HFFc6 (cell line): Measurements from ENCODE around the gene TIMELESS. TPM values are rescaled to one million over a fixed set of nuclear protein-coding genes. Genes with fewer than 3 reads are reported as not detected.
A peak's percentile ranks its signal among the peaks of the same experiment; 100 is the strongest.

Experiments used
- DNase-seq: peaks from one replicate; pipeline ENCODE4 v3.0.0-alpha.2; 2018
- H3K27ac Mint-ChIP-seq: 2 replicates; pipeline ENCODE4 v1.8.0; 2020; ENCODE audit warnings: mild to moderate bottlenecking, mixed read lengths
- H3K27me3 Mint-ChIP-seq: 2 replicates; pipeline ENCODE4 v1.8.0; 2021; ENCODE audit warnings: mild to moderate bottlenecking, moderate library complexity, mixed read lengths; ENCODE audit not compliant: insufficient read depth
- H3K36me3 Mint-ChIP-seq: 2 replicates; pipeline ENCODE4 v1.8.0; 2021; ENCODE audit warnings: low read depth, mixed read lengths
- H3K4me1 Mint-ChIP-seq: 2 replicates; pipeline ENCODE4 v1.8.0; 2020; ENCODE audit warnings: low read depth, mixed read lengths
- H3K4me3 Mint-ChIP-seq: 2 replicates; pipeline ENCODE4 v1.8.0; 2020; ENCODE audit warnings: mild to moderate bottlenecking, moderate library complexity, mixed read lengths
- H3K9me3 Mint-ChIP-seq: 2 replicates; pipeline ENCODE4 v1.8.0; 2020; ENCODE audit warnings: mild to moderate bottlenecking, mixed read lengths
- total RNA-seq, 6 experiments: library from RNA; stranded (reverse); fragmentation: NEBNext Ultra II Directional; extraction: Animal tissue kit (Norgen Biotek cat#: 25700); gene quantifications; 2 replicates in 1 of 6; 3 replicates in 5 of 6; pipeline ENCODE4 v1.2.3, GENCODE V29; 2021
- TF ChIP-seq, protein P1 (sequence below): fragments of 200-600 bp; sonication (generic); IDR thresholded peaks from 2 replicates; pipeline ENCODE4 v1.5.0; 2021; ENCODE audit warnings: antibody characterized with exemption, mild to moderate bottlenecking

The TIMELESS gene
- total RNA-seq, 6 experiments from 2014 or later, result 10.4 to 23.1 (median 21.3) TPM

- Mint-ChIP-seq H3K4me3 (no peak overlapping the region), H3K9me3 (no peaks in the 10 kb centered on the region), H3K27me3 (peaks cover 2% of the 10 kb centered on the region; the same call in 1 of the 2 replicates), H3K36me3 (peaks cover 7% of the 10 kb centered on the region; the same call in 1 of the 2 replicates), H3K4me1 (no peaks in the 10 kb centered on the region), H3K27ac (no peak overlapping the region)
- TF ChIP-seq, protein P1, sequence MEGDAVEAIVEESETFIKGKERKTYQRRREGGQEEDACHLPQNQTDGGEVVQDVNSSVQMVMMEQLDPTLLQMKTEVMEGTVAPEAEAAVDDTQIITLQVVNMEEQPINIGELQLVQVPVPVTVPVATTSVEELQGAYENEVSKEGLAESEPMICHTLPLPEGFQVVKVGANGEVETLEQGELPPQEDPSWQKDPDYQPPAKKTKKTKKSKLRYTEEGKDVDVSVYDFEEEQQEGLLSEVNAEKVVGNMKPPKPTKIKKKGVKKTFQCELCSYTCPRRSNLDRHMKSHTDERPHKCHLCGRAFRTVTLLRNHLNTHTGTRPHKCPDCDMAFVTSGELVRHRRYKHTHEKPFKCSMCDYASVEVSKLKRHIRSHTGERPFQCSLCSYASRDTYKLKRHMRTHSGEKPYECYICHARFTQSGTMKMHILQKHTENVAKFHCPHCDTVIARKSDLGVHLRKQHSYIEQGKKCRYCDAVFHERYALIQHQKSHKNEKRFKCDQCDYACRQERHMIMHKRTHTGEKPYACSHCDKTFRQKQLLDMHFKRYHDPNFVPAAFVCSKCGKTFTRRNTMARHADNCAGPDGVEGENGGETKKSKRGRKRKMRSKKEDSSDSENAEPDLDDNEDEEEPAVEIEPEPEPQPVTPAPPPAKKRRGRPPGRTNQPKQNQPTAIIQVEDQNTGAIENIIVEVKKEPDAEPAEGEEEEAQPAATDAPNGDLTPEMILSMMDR, result no peak
- no peak for DNase-seq
Observed at GRCh38 chr12:56477521-56478225, 28.4 kb upstream of the TIMELESS start.

GRCh38 chr12:56476972-56477432, 27.8 kb upstream of the TIMELESS start:
- Mint-ChIP-seq H3K27me3 (peaks cover 2% of the 10 kb centered on the region; the same call in 1 of the 2 replicates), H3K4me3 (no peak overlapping the region), H3K27ac (no peak overlapping the region), H3K9me3 (no peaks in the 10 kb centered on the region), H3K4me1 (no peaks in the 10 kb centered on the region), H3K36me3 (peaks cover 7% of the 10 kb centered on the region; the same call in 1 of the 2 replicates)
- DNase-seq, result no peak
- TF ChIP-seq, protein P1, result no peak

DNA sequence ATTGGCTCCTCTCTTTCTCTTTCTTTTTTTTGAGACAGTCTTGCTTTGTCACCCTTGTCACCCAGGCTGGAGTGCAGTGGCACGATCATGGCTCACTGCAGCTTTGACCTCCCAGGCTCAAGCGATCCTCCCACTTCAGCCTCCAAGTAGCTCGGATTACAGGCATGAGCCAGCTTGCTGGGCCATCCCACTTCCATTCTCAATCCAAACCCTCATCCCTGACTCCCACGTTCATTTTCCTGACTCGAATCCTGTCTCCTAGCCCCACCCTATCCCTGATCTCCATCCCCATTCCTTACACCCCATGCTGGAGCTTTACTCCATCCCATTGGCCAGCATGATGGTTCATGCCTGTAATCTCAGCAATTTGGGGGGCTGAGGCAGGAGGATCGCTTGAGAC, 26.9 kb upstream of the TIMELESS start:
- TF ChIP-seq, protein P1, result no peak
- peaks cover 7% of the 10 kb centered on the region; the same call in 1 of the 2 replicates for H3K36me3 Mint-ChIP-seq
- no peak overlapping the region for H3K27ac Mint-ChIP-seq
- DNase-seq, result no peak
- no peaks in the 10 kb centered on the region for H3K4me1 Mint-ChIP-seq
- H3K27me3 Mint-ChIP-seq, result peaks cover 2% of the 10 kb centered on the region; the same call in 1 of the 2 replicates
- H3K4me3 Mint-ChIP-seq, result no peak overlapping the region
- no peaks in the 10 kb centered on the region for H3K9me3 Mint-ChIP-seq

GRCh38 chr12:56474389-56474788, 25.2 kb upstream of the TIMELESS start:
- Mint-ChIP-seq H3K9me3 (no peaks in the 10 kb centered on the region), H3K27ac (no peak overlapping the region), H3K27me3 (peaks cover 2% of the 10 kb centered on the region; the same call in 1 of the 2 replicates), H3K4me1 (peaks cover 7% of the 10 kb centered on the region), H3K4me3 (no peak overlapping the region), H3K36me3 (peaks cover 14% of the 10 kb centered on the region)
- TF ChIP-seq, protein P1, result no peak
- no peak for DNase-seq

GRCh38 chr12:56469007-56469930, 20.0 kb upstream of the TIMELESS start:
- H3K27me3 Mint-ChIP-seq, result peaks cover 2% of the 10 kb centered on the region
- H3K9me3 Mint-ChIP-seq, result no peaks in the 10 kb centered on the region
- peaks cover 19% of the 10 kb centered on the region for H3K36me3 Mint-ChIP-seq
- peak overlapping the region; percentile 95 for H3K27ac Mint-ChIP-seq
- TF ChIP-seq, protein P1, result no peak
- no peak for DNase-seq
- peak overlapping the region; percentile 98 for H3K4me3 Mint-ChIP-seq
- peaks cover 15% of the 10 kb centered on the region for H3K4me1 Mint-ChIP-seq
